Measurements from ENCODE around the gene OPN3.

GRCh38 chr1:241675983-241676382 lies 35.8 kb upstream of the OPN3 start:
- no peak for TF ChIP-seq GATA2 (IDR thresholded peaks at IDR 0.05; ENCODE audit: low read depth, low read length)
- no peak for TF ChIP-seq GATA3 (IDR thresholded peaks at IDR 0.05; ENCODE audit: low read depth, low read length)

Measured in SH-SY5Y (cell line).